ENCODE results near the gene RPS8. TPM values are rescaled to one million over a fixed set of nuclear protein-coding genes. Genes with fewer than 3 reads are reported as not detected.

RPS8 gene
- total and polyA plus RNA-seq, 4 donors = 1,445 to 3,558 (median 1,692) TPM

GRCh38 chr1:44785501-44786137 is 10.3 kb downstream of the RPS8 start:
- TF ChIP-seq CTCF (IDR thresholded peaks at IDR 0.05; ENCODE audit: control extremely low read depth, extremely low read depth) = no peak
- 29 to 41% methylated on average over 11 of the region's 11 CpGs for WGBS, 2 donors
- Histone ChIP-seq H3K9ac (ENCODE audit: insufficient read depth in 1 of 2, low read length in 2 of 2) (no peak overlapping the region), H3K4me1 (ENCODE audit: control insufficient read depth in 5 of 5, insufficient read depth in 5 of 5, low read length in 5 of 5) (peaks cover 5 to 30% (median 8%) of the 10 kb centered on the region in 5 donors), H3K36me3 (ENCODE audit: control insufficient read depth in 4 of 4, insufficient read depth in 4 of 4, low read length in 4 of 4) (peaks cover 0 to 7% (median 5%) of the 10 kb centered on the region in 4 donors), H3K9me3 (ENCODE audit: control insufficient read depth in 4 of 4, insufficient read depth in 3 of 4, low read length in 3 of 4) (no peaks in the 10 kb centered on the region), H3K4me3 (no peak overlapping the region), H3K27ac (ENCODE audit: low read depth in 1 of 2, low read length in 1 of 2) (no peak overlapping the region), H3K27me3 (ENCODE audit: control insufficient read depth in 3 of 3, insufficient read depth in 3 of 3, low read length in 2 of 3) (no peaks in the 10 kb centered on the region)
- ATAC-seq (ENCODE audit: insufficient read depth, low FRiP score) (no peak), DNase-seq (no peak)

- 4 to 7% methylated on average over 49 of the region's 49 CpGs for WGBS, 2 donors
- TF ChIP-seq CTCF (IDR thresholded peaks at IDR 0.05; ENCODE audit: control extremely low read depth, extremely low read depth) = peak; percentile 89
- DNase-seq (peak; percentile 64 to 78 (median 78)), ATAC-seq (ENCODE audit: insufficient read depth, low FRiP score) (peak; percentile 68)
- no peak overlapping the region for H3K9ac ChIP-seq (ENCODE audit: insufficient read depth in 1 of 2, low read length in 2 of 2)
- H3K9me3 ChIP-seq (ENCODE audit: control insufficient read depth in 4 of 4, insufficient read depth in 3 of 4, low read length in 3 of 4) = no peaks in the 10 kb centered on the region
- H3K27ac ChIP-seq (ENCODE audit: low read depth in 1 of 2, low read length in 1 of 2) = peak overlapping the region in 1 of 2 donors; percentile 66
- peaks cover 5 to 30% (median 8%) of the 10 kb centered on the region in 5 donors for H3K4me1 ChIP-seq (ENCODE audit: control insufficient read depth in 5 of 5, insufficient read depth in 5 of 5, low read length in 5 of 5)
- H3K36me3 ChIP-seq (ENCODE audit: control insufficient read depth in 4 of 4, insufficient read depth in 4 of 4, low read length in 4 of 4) = peaks cover 0 to 2% (median 0%) of the 10 kb centered on the region in 4 donors
- no peak overlapping the region for H3K4me3 ChIP-seq
- H3K27me3 ChIP-seq (ENCODE audit: control insufficient read depth in 3 of 3, insufficient read depth in 3 of 3, low read length in 2 of 3) = no peaks in the 10 kb centered on the region
These were observed 10.9 kb downstream of the RPS8 start for GRCh38 chr1:44786138-44786840.

GRCh38 chr1:44786841-44787426 is 11.6 kb downstream of the RPS8 start:
- TF ChIP-seq CTCF (IDR thresholded peaks at IDR 0.05; ENCODE audit: control extremely low read depth, extremely low read depth) = no peak
- 75 to 81% methylated on average over 9 of the region's 9 CpGs for WGBS, 2 donors
- Histone ChIP-seq H3K9ac (ENCODE audit: insufficient read depth in 1 of 2, low read length in 2 of 2) (no peak overlapping the region), H3K4me1 (ENCODE audit: control insufficient read depth in 5 of 5, insufficient read depth in 5 of 5, low read length in 5 of 5) (peaks cover 5 to 30% (median 8%) of the 10 kb centered on the region in 5 donors), H3K9me3 (ENCODE audit: control insufficient read depth in 4 of 4, insufficient read depth in 3 of 4, low read length in 3 of 4) (no peaks in the 10 kb centered on the region), H3K4me3 (no peak overlapping the region), H3K27ac (ENCODE audit: low read depth in 1 of 2, low read length in 1 of 2) (peak overlapping the region in 1 of 2 donors; percentile 66), H3K36me3 (ENCODE audit: control insufficient read depth in 4 of 4, insufficient read depth in 4 of 4, low read length in 4 of 4) (no peaks in the 10 kb centered on the region), H3K27me3 (ENCODE audit: control insufficient read depth in 3 of 3, insufficient read depth in 3 of 3, low read length in 2 of 3) (no peaks in the 10 kb centered on the region)
- no peak for DNase-seq
- no peak for ATAC-seq (ENCODE audit: insufficient read depth, low FRiP score)

All from lung (tissue), 12 donors.